SK-N-SH (cell line): ENCODE measurements around the gene ENPP7. TPM values are rescaled to one million over a fixed set of nuclear protein-coding genes. Genes with fewer than 3 reads are reported as not detected.

Experiments
- CTCF ChIA-PET: fragments of 300-600, 350-600 bp; formaldehyde crosslinking; extraction: SDS; loops from one replicate; lab custom pipeline; 2021; lab: Yijun Ruan, JAX
- POLR2A ChIA-PET: fragments of 350-600 bp; sonication (Branson Sonifier 250); formaldehyde crosslinking; extraction: SDS; loops from one replicate; lab custom pipeline; 2020; ENCODE audit warnings: antibody characterized with exemption, inconsistent platforms; lab: Yijun Ruan, JAX
- DNase-seq: peaks from one replicate; pipeline ENCODE4 v3.0.0; 2012
- H2AFZ ChIP-seq: fragments of 200-600 bp; sonication (generic); 2 replicates; pipeline ENCODE4 v1.8.1; 2016; ENCODE audit warnings: antibody characterized with exemption, mild to moderate bottlenecking, low read depth
- H3F3A ChIP-seq: fragments of 200-600 bp; sonication (generic); replicated peaks from 2 replicates; pipeline ENCODE3; 2016; ENCODE audit warnings: antibody characterized with exemption, mild to moderate bottlenecking; ENCODE audit not compliant: insufficient read depth
- H3K27ac ChIP-seq, 2 experiments: fragments of 200-500 bp in 1 of 2; fragments of 200-600 bp in 1 of 2; sonication (Bioruptor generic) in 1 of 2; sonication (generic), shearing (Covaris generic) in 1 of 2; 2 replicates each; pipeline versions ENCODE4 v1.5.1 to v1.6.1; 2014 to 2016; ENCODE audit warnings: low read depth in 2 of 2, inconsistent platforms in 1 of 2, low read length in 1 of 2, mild to moderate bottlenecking in 1 of 2, mixed read lengths in 1 of 2
- H3K27me3 ChIP-seq: fragments of 200-600 bp; sonication (generic), shearing (Covaris generic); 2 replicates; pipeline ENCODE4 v1.6.1; 2016; ENCODE audit warnings: mixed run types; ENCODE audit not compliant: insufficient read depth
- H3K36me3 ChIP-seq, 2 experiments: fragments of 200-500 bp in 1 of 2; fragments of 200-600 bp in 1 of 2; sonication (Bioruptor generic) in 1 of 2; sonication (generic) in 1 of 2; replicated peaks in 1 of 2; 2 replicates each; pipeline versions ENCODE3 to v1.5.1; 2014 to 2016; ENCODE audit warnings: low read length in 1 of 2, mild to moderate bottlenecking in 1 of 2; ENCODE audit not compliant: insufficient read depth in 2 of 2, control insufficient read depth in 1 of 2
- H3K4me1 ChIP-seq, 2 experiments: fragments of 200-500 bp in 1 of 2; fragments of 200-600 bp in 1 of 2; sonication (Bioruptor generic) in 1 of 2; sonication (generic), shearing (Covaris generic) in 1 of 2; 2 replicates each; pipeline versions ENCODE4 v1.5.1 to v1.6.1; 2014 to 2016; ENCODE audit warnings: low read depth in 1 of 2, low read length in 1 of 2, mixed run types in 1 of 2; ENCODE audit not compliant: insufficient read depth in 2 of 2, control insufficient read depth in 1 of 2
- H3K4me2 ChIP-seq: fragments of 200-600 bp; sonication (generic), shearing (Covaris generic); 2 replicates; pipeline ENCODE4 v1.6.1; 2017; ENCODE audit warnings: mixed run types
- H3K4me3 ChIP-seq, 2 experiments: fragments of 200-500 bp in 1 of 2; fragments of 200-600 bp in 1 of 2; sonication (Bioruptor generic) in 1 of 2; sonication (generic), shearing (Covaris generic) in 1 of 2; 2 replicates each; pipeline versions ENCODE4 v1.5.1 to v1.8.1; 2014 to 2016; ENCODE audit warnings: low read depth in 2 of 2, inconsistent platforms in 1 of 2, low read length in 1 of 2, mild to moderate bottlenecking in 1 of 2, mixed read lengths in 1 of 2, moderate library complexity in 1 of 2
- H3K79me2 ChIP-seq: fragments of 200-600 bp; sonication (generic); 2 replicates; pipeline ENCODE4 v1.8.1; 2017; ENCODE audit warnings: mild to moderate bottlenecking; ENCODE audit not compliant: insufficient read depth
- H3K9ac ChIP-seq: fragments of 200-600 bp; sonication (generic); 2 replicates; pipeline ENCODE4 v1.6.1; 2017; ENCODE audit warnings: mixed run types
- H3K9me2 ChIP-seq: fragments of 200-600 bp; sonication (generic); 2 replicates; pipeline ENCODE4 v1.6.1; 2017; ENCODE audit warnings: mixed run types
- H3K9me3 ChIP-seq: fragments of 200-600 bp; sonication (generic); 2 replicates; pipeline ENCODE4 v1.6.1; 2017; ENCODE audit warnings: mixed run types, mild to moderate bottlenecking, moderate library complexity
- H4K20me1 ChIP-seq: fragments of 200-600 bp; sonication (generic); 2 replicates; pipeline ENCODE4 v1.6.1; 2017; ENCODE audit warnings: mild to moderate bottlenecking, mixed run types; ENCODE audit not compliant: insufficient read depth
- ELF1 ChIP-seq: IDR thresholded peaks from 2 replicates; pipeline ENCODE4 v1.4.0; 2012
- EP300 ChIP-seq, 2 experiments: IDR thresholded peaks; 2 replicates each; pipeline versions ENCODE4 v1.4.0 to v1.6.1; 2012; ENCODE audit warnings: borderline replicate concordance in 1 of 2, low read depth in 1 of 2, low read length in 1 of 2
- FOXJ3 ChIP-seq: sonication (generic); formaldehyde crosslinking; IDR thresholded peaks from 2 replicates; pipeline ENCODE4 v1.5.1; 2020; ENCODE audit warnings: mild to moderate bottlenecking, missing genetic modification reagents
- GATA2 ChIP-seq: sonication (generic); formaldehyde crosslinking; IDR thresholded peaks from 2 replicates; pipeline ENCODE4 v1.5.0; 2020; ENCODE audit warnings: mild to moderate bottlenecking, missing genetic modification reagents
- IRF3 ChIP-seq: fragments of 150-350 bp; IDR thresholded peaks from 2 replicates; pipeline ENCODE4 v1.6.1; 2016; ENCODE audit warnings: mild to moderate bottlenecking, low read depth, low read length
- JUND ChIP-seq: IDR thresholded peaks from 2 replicates; pipeline ENCODE4 v1.4.0; 2012
- MXI1 ChIP-seq: IDR thresholded peaks from 2 replicates; pipeline ENCODE4 v1.6.1; 2012; ENCODE audit warnings: mild to moderate bottlenecking, low read depth, low read length, improper control_type of control experiment
- POLR2AphosphoS5 ChIP-seq: IDR thresholded peaks from 2 replicates; pipeline ENCODE4 v1.6.1; 2012; ENCODE audit warnings: low read depth, low read length
- SMC3 ChIP-seq: IDR thresholded peaks from 2 replicates; pipeline ENCODE4 v1.6.1; 2012; ENCODE audit warnings: low read depth, low read length, improper control_type of control experiment
- USF1 ChIP-seq: IDR thresholded peaks from 2 replicates; pipeline ENCODE4 v1.4.0; 2012; ENCODE audit warnings: low read depth, borderline replicate concordance
- YY1 ChIP-seq: IDR thresholded peaks from 2 replicates; pipeline ENCODE4 v1.4.0; 2012; ENCODE audit warnings: low read depth, mild to moderate bottlenecking
- WGBS: methylation state at CpG from one replicate; pipeline ENCODE4 v1.1.6; 2017; ENCODE audit warnings: low lambda C conversion rate; 5-methylcytosine and 5-hydroxymethylcytosine counted together
- polyA plus RNA-seq, 3 experiments: library from polyadenylated mRNA; depleted of rRNA; stranded (reverse); fragments of >200 nt; gene quantifications; 2 replicates each; pipeline ENCODE4 v1.2.3, GENCODE V29; 2012
- TF ChIP-seq, protein P1 (sequence below): IDR thresholded peaks from 2 replicates; pipeline ENCODE4 v1.4.0; 2012; ENCODE audit warnings: low read depth
- TF ChIP-seq, protein P2 (sequence below): IDR thresholded peaks from 2 replicates; pipeline ENCODE4 v1.4.0; 2012; ENCODE audit warnings: low read depth, borderline replicate concordance

ENPP7 gene
- polyA plus RNA-seq, 1 of the 3 experiments (the other 2 are of a cell fraction) = not detected

GRCh38 chr17:79779661-79780365 lies 49.1 kb downstream of the ENPP7 start:
- 92% methylated on average over 10 of the region's 10 CpGs for WGBS
- no peaks in the 10 kb centered on the region for H3K9me3 ChIP-seq
- peaks cover 11% of the 10 kb centered on the region for H3F3A ChIP-seq
- CTCF ChIA-PET = interaction anchor here (1.1 to 6.6 kb wide), 11 partner anchors 12 to 615 kb away, joined by 3 to 82 read pairs (median 7); partner anchors contain the start of genes CBX4 and CBX8
- no peak overlapping the region; the same call in 1 of the 2 replicates for H3K9ac ChIP-seq
- H3K27me3 ChIP-seq = peaks cover 10% of the 10 kb centered on the region; the same call in 1 of the 2 replicates
- no peak overlapping the region for H3K27ac ChIP-seq
- H4K20me1 ChIP-seq = peaks cover 27% of the 10 kb centered on the region; the same call in 1 of the 2 replicates
- TF ChIP-seq, protein P1, sequence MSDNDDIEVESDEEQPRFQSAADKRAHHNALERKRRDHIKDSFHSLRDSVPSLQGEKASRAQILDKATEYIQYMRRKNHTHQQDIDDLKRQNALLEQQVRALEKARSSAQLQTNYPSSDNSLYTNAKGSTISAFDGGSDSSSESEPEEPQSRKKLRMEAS = no peak
- TF ChIP-seq, protein P2, sequence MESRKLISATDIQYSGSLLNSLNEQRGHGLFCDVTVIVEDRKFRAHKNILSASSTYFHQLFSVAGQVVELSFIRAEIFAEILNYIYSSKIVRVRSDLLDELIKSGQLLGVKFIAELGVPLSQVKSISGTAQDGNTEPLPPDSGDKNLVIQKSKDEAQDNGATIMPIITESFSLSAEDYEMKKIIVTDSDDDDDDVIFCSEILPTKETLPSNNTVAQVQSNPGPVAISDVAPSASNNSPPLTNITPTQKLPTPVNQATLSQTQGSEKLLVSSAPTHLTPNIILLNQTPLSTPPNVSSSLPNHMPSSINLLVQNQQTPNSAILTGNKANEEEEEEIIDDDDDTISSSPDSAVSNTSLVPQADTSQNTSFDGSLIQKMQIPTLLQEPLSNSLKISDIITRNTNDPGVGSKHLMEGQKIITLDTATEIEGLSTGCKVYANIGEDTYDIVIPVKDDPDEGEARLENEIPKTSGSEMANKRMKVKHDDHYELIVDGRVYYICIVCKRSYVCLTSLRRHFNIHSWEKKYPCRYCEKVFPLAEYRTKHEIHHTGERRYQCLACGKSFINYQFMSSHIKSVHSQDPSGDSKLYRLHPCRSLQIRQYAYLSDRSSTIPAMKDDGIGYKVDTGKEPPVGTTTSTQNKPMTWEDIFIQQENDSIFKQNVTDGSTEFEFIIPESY = no peak
- TF ChIP-seq USF1 (no peak), POLR2AphosphoS5 (no peak), IRF3 (no peak), YY1 (no peak), JUND (no peak), ELF1 (no peak), EP300 (IDR thresholded peaks at IDR 0.05; ENCODE audit: borderline replicate concordance in 1 of 2, low read depth in 1 of 2, low read length in 1 of 2) (no peak), MXI1 (no peak), SMC3 (no peak), FOXJ3 (CRISPR knock-in tag) (no peak), GATA2 (CRISPR knock-in tag) (no peak)
- H3K9me2 ChIP-seq = no peaks in the 10 kb centered on the region
- H3K79me2 ChIP-seq = peaks cover 36% of the 10 kb centered on the region
- peak overlapping the region; percentile 94 for H3K4me2 ChIP-seq
- DNase-seq = no peak
- peaks cover 8 to 49% of the 10 kb centered on the region in 2 experiments for H3K36me3 ChIP-seq
- no peak overlapping the region for H2AFZ ChIP-seq
- peak overlapping the region; percentile 84 to 93; a peak in 3 of 4 replicates for H3K4me3 ChIP-seq
- peaks cover 0 to 20% of the 10 kb centered on the region in 2 experiments; a peak in 3 of 4 replicates for H3K4me1 ChIP-seq
- POLR2A ChIA-PET = interaction anchor here (0.6 to 2.1 kb wide), 8 partner anchors 7 to 60 kb away, joined by 3 to 9 read pairs (median 6); partner anchors contain the start of gene CBX4
